NB4 (cell line): ENCODE data around the gene NCBP2.

Source experiments
- DNase-seq: peaks from one replicate; pipeline ENCODE4 v3.0.0; 2010; ENCODE audit warnings: low read depth
- H3K4me3 ChIP-seq: one replicate; pipeline ENCODE4 v1.5.1; 2011; ENCODE audit warnings: mild to moderate bottlenecking, low read depth, low read length, moderate library complexity
- CTCF ChIP-seq: IDR thresholded peaks from one replicate; pipeline ENCODE4 v1.5.1; 2012; ENCODE audit warnings: low read depth, low read length
- MAX ChIP-seq: IDR thresholded peaks from 2 replicates; pipeline ENCODE4 v1.6.1; 2011; ENCODE audit warnings: low read depth, low read length
- MYC ChIP-seq: IDR thresholded peaks from 2 replicates; pipeline ENCODE4 v1.6.1; 2011; ENCODE audit warnings: low read depth, low read length
- POLR2A ChIP-seq: IDR thresholded peaks from 2 replicates; pipeline ENCODE4 v1.6.1; 2011; ENCODE audit warnings: mild to moderate bottlenecking; ENCODE audit not compliant: insufficient read length; ENCODE audit errors: extremely low read depth

The NCBP2 gene

GRCh38 chr3:196931157-196931556 lies 11.2 kb downstream of the NCBP2 start:
- TF ChIP-seq MAX (no peak), CTCF (no peak), MYC (no peak)
- no peak for DNase-seq
- no peak overlapping the region for H3K4me3 ChIP-seq

- TF ChIP-seq POLR2A = no peak
- no peak for TF ChIP-seq MAX
- TF ChIP-seq CTCF = no peak
- DNase-seq = no peak
- no peak overlapping the region for H3K4me3 ChIP-seq
These were observed 14.5 kb downstream of the NCBP2 start for GRCh38 chr3:196927571-196928453.

- DNase-seq = no peak
- no peak for TF ChIP-seq CTCF
- TF ChIP-seq POLR2A = no peak
- no peak for TF ChIP-seq MAX
- TF ChIP-seq MYC = no peak
- H3K4me3 ChIP-seq = no peak overlapping the region
These were observed 21.6 kb downstream of the NCBP2 start for GRCh38 chr3:196920733-196921132.

- TF ChIP-seq MAX = no peak
- no peak for TF ChIP-seq POLR2A
- no peak for TF ChIP-seq MYC
- no peak for TF ChIP-seq CTCF
- DNase-seq = no peak
- H3K4me3 ChIP-seq = no peak overlapping the region
These were observed 23.4 kb downstream of the NCBP2 start for GRCh38 chr3:196918968-196919367.

- DNase-seq = no peak
- H3K4me3 ChIP-seq = no peak overlapping the region
- no peak for TF ChIP-seq MYC
These were observed 25.3 kb downstream of the NCBP2 start for GRCh38 chr3:196916995-196917394.

- DNase-seq = no peak
- no peak overlapping the region for H3K4me3 ChIP-seq
- TF ChIP-seq MYC (no peak), MAX (no peak), CTCF (no peak), POLR2A (no peak)
These were observed 26.1 kb downstream of the NCBP2 start for GRCh38 chr3:196916221-196916620.
